Stimulated activated naive CD4-positive, alpha-beta T cell treated with Interleukin-2 at 50 U/mL for 16 hours (primary cell): Measurements from ENCODE around the gene SH3BP1.
"Not testable (repeated sequence)": the region's sequence is repeated elsewhere in the genome, so short reads cannot be mapped to it uniquely, and the experiment has no call there.

ENCODE experiments used
- DNase-seq: peaks from one replicate; lab custom pipeline; 2025; lab: John Stamatoyannopoulos, UW

The SH3BP1 gene

GRCh38 chr22:37639070-37639760, at the start of gene SH3BP1:
SH3BP1 (plus strand) TSS chr22:37639669; CDS start chr22:37639788, 119 bp downstream.
- peak; percentile 37 for DNase-seq

GRCh38 chr22:37591081-37591480, 48.4 kb upstream of the SH3BP1 start:
- DNase-seq = not testable (repeated sequence)

GRCh38 chr22:37591823-37592404, 47.6 kb upstream of the SH3BP1 start:
- DNase-seq = no peak

GRCh38 chr22:37594237-37594636, 45.2 kb upstream of the SH3BP1 start:
- DNase-seq = no peak

GRCh38 chr22:37599153-37599552, 40.3 kb upstream of the SH3BP1 start:
- no peak for DNase-seq

- no peak for DNase-seq
Observed at GRCh38 chr22:37601203-37601539, 38.3 kb upstream of the SH3BP1 start.

- DNase-seq = no peak
Observed at GRCh38 chr22:37601540-37602442, 37.7 kb upstream of the SH3BP1 start.

- DNase-seq = not testable (repeated sequence)
Observed at GRCh38 chr22:37602546-37603277, 36.8 kb upstream of the SH3BP1 start.

GRCh38 chr22:37604074-37604473, 35.4 kb upstream of the SH3BP1 start:
- no peak for DNase-seq

GRCh38 chr22:37604875-37605274, 34.6 kb upstream of the SH3BP1 start:
- DNase-seq = peak; percentile 45

GRCh38 chr22:37607010-37607934, 32.2 kb upstream of the SH3BP1 start:
- peak; percentile 87 for DNase-seq

GRCh38 chr22:37607935-37608476, 31.5 kb upstream of the SH3BP1 start:
- DNase-seq = no peak

GRCh38 chr22:37608477-37609239, 30.8 kb upstream of the SH3BP1 start, which contains the start of gene GGA1:
GGA1 (plus strand) TSS chr22:37608834; CDS start chr22:37608861, 27 bp downstream.
- DNase-seq = peak; percentile 96

GRCh38 chr22:37609240-37610152, 30.0 kb upstream of the SH3BP1 start:
- DNase-seq = no peak

GRCh38 chr22:37610153-37610475, 29.4 kb upstream of the SH3BP1 start:
- DNase-seq = not testable (repeated sequence)

GRCh38 chr22:37610480-37611129, 28.9 kb upstream of the SH3BP1 start:
- DNase-seq = no peak

- no peak for DNase-seq
Observed at GRCh38 chr22:37611207-37611606, 28.3 kb upstream of the SH3BP1 start.
